Testis (tissue), 3 donors: ENCODE results near the gene TGFBRAP1. TPM values are rescaled to one million over a fixed set of nuclear protein-coding genes. Genes with fewer than 3 reads are reported as not detected.

ENCODE experiments used
- DNase-seq: peaks from one replicate; pipeline ENCODE4 v3.0.0-alpha.2; 2019
- H3K27ac ChIP-seq, 2 donors: fragments of 200-600 bp; sonication (generic); one replicate each; pipeline ENCODE4 v1.5.1; 2019
- H3K27me3 ChIP-seq: fragments of 200-600 bp; sonication (generic); one replicate; pipeline ENCODE4 v1.5.1; 2019
- H3K36me3 ChIP-seq: fragments of 200-600 bp; sonication (generic); one replicate; pipeline ENCODE4 v1.5.1; 2017; ENCODE audit warnings: low read depth; ENCODE audit errors: missing control alignments
- H3K4me1 ChIP-seq: fragments of 200-600 bp; sonication (generic); one replicate; pipeline ENCODE4 v1.5.1; 2019
- H3K4me3 ChIP-seq, 2 donors: fragments of 200-600 bp; sonication (generic); one replicate each; pipeline ENCODE4 v1.5.1; 2017 to 2019
- H3K9me3 ChIP-seq: fragments of 200-600 bp; sonication (generic); one replicate; pipeline ENCODE4 v1.5.1; 2017
- POLR2A ChIP-seq: fragments of 450-650 bp; IDR thresholded peaks from one replicate; pipeline ENCODE4 v1.6.1; 2017; ENCODE audit warnings: antibody characterized with exemption, mild to moderate bottlenecking, moderate library complexity
- WGBS, 2 donors: methylation state at CpG; one replicate each; pipeline ENCODE4 v1.1.5; 2018; 5-methylcytosine and 5-hydroxymethylcytosine counted together
- intact Hi-C: fragments of 100-400 bp; cut with DNase I; formaldehyde crosslinking; loops from one replicate; pipeline ENCODE4 v1.15.1; 2023; ENCODE audit warnings: low total_unique reads
- polyA plus RNA-seq: library from polyadenylated mRNA; stranded (reverse); fragments of 350-450 nt; fragmentation: Illumina TruSeq; extraction: RNeasy Lipid Tissue Mini Kit (QIAGEN cat#74804); gene quantifications from one replicate; pipeline ENCODE4 v1.2.3, GENCODE V29; 2014; ENCODE audit warnings: low read depth, low replicate concordance; ENCODE audit not compliant: insufficient read depth
- total RNA-seq, 2 donors: library from RNA; depleted of rRNA; stranded (reverse); fragments of >200 nt; gene quantifications; one replicate each; pipeline ENCODE4 v1.2.3, GENCODE V29; 2016
- TF ChIP-seq, protein P1 (sequence below), 3 experiments: fragments of 450-650 bp in 2 of 3; fragments of 200-600 bp in 1 of 3; sonication (generic) in 1 of 3; IDR thresholded peaks; one replicate each; pipeline ENCODE4 v1.5.1; 2016 to 2019; ENCODE audit warnings: antibody characterized with exemption in 3 of 3, mild to moderate bottlenecking in 2 of 3, moderate library complexity in 1 of 3

Gene TGFBRAP1
- total and polyA plus RNA-seq, 3 donors from 2014 or later, result 7.3 to 16.3 (median 10.8) TPM

DNA sequence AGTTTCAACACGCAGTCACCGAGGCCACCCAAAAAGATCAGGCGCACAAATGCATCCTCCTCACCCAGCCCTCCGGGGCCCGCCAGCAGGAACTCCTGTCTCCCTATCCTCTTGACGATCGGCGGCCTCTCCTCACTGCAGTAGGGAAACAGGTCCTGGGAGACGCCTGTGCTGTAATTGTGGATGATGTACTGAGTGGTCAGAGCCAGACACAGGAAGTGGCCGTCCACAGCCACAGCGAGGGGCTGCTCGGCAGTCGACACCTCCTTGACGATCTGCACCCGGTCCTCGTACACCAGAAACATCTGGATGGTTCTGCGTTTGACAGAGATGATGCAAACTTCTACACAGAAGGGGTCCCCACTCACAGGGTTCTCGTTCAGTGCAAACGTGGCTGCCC is 22.0 kb downstream of the TGFBRAP1 start:
- no peak overlapping the region for H3K4me3 ChIP-seq
- TF ChIP-seq, protein P1, sequence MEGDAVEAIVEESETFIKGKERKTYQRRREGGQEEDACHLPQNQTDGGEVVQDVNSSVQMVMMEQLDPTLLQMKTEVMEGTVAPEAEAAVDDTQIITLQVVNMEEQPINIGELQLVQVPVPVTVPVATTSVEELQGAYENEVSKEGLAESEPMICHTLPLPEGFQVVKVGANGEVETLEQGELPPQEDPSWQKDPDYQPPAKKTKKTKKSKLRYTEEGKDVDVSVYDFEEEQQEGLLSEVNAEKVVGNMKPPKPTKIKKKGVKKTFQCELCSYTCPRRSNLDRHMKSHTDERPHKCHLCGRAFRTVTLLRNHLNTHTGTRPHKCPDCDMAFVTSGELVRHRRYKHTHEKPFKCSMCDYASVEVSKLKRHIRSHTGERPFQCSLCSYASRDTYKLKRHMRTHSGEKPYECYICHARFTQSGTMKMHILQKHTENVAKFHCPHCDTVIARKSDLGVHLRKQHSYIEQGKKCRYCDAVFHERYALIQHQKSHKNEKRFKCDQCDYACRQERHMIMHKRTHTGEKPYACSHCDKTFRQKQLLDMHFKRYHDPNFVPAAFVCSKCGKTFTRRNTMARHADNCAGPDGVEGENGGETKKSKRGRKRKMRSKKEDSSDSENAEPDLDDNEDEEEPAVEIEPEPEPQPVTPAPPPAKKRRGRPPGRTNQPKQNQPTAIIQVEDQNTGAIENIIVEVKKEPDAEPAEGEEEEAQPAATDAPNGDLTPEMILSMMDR (IDR thresholded peaks at IDR 0.05), result no peak
- no peak for TF ChIP-seq POLR2A
- WGBS, 2 donors, result 86 to 90% methylated on average over 18 to 19 of the region's 19 CpGs

DNA sequence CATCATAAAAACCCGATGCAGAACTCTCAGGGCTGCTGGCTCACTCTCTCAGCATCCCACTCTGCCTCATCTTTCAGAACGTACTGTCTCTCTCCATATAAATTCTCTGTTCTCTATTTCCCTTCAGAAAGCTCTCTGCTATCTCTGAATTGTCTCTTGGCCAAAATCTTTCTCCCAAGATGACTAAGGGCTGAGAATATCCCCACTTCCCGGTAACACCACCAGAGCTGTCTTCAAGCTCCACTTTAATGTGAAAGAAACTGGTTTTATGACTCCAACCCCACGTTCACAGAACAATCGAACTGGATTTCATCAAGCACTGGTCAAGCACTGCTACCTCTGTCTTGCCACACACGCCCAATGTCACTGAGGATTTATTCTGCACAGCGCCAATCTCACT is 22.4 kb downstream of the TGFBRAP1 start:
- no peaks in the 10 kb centered on the region for H3K4me1 ChIP-seq
- intact Hi-C loops, result no loop called here
- H3K27ac ChIP-seq, result no peak overlapping the region
- H3K9me3 ChIP-seq, result no peaks in the 10 kb centered on the region
- no peaks in the 10 kb centered on the region for H3K36me3 ChIP-seq
- no peak for TF ChIP-seq POLR2A
- TF ChIP-seq, protein P1 (IDR thresholded peaks at IDR 0.05), result no peak
- H3K27me3 ChIP-seq, result no peaks in the 10 kb centered on the region
- H3K4me3 ChIP-seq, result no peak overlapping the region
- 75 to 90% methylated on average over 7 of the region's 7 CpGs for WGBS, 2 donors
- no peak for DNase-seq

More for the DNA sequence above, 22.0 kb downstream of the TGFBRAP1 start:
- Histone ChIP-seq H3K27ac (no peak overlapping the region), H3K4me1 (no peaks in the 10 kb centered on the region), H3K27me3 (no peaks in the 10 kb centered on the region), H3K9me3 (no peaks in the 10 kb centered on the region), H3K36me3 (no peaks in the 10 kb centered on the region)
- intact Hi-C loops, result no loop called here
- DNase-seq, result no peak

DNA sequence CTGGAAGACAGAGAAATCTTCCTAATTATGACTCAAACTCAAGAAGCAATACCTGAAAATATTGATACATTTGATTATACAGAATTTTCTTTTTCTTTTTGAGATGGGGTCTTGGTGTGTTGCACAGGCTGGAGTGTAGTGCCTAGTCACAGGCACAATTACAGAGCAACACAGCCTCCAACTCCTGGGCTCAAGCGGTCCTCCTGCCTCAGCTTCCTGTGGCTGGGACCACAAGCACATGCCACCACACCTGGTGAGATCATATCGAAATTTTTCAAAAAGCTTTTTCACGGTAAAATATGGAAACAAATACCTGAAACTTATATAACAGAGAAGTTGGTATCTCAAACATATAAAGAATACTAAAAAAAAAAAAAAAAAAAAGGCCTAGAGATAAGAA is 27.9 kb downstream of the TGFBRAP1 start:
- no peaks in the 10 kb centered on the region for H3K4me1 ChIP-seq
- TF ChIP-seq, protein P1 (IDR thresholded peaks at IDR 0.05), result no peak
- TF ChIP-seq POLR2A, result no peak
- intact Hi-C loops, result no loop called here
- 93 to 96% methylated on average over 3 of the region's 3 CpGs for WGBS, 2 donors
- H3K4me3 ChIP-seq, result no peak overlapping the region
- DNase-seq, result no peak
- no peak overlapping the region for H3K27ac ChIP-seq
- H3K36me3 ChIP-seq, result no peaks in the 10 kb centered on the region
- H3K27me3 ChIP-seq, result no peaks in the 10 kb centered on the region
- no peaks in the 10 kb centered on the region for H3K9me3 ChIP-seq

DNA sequence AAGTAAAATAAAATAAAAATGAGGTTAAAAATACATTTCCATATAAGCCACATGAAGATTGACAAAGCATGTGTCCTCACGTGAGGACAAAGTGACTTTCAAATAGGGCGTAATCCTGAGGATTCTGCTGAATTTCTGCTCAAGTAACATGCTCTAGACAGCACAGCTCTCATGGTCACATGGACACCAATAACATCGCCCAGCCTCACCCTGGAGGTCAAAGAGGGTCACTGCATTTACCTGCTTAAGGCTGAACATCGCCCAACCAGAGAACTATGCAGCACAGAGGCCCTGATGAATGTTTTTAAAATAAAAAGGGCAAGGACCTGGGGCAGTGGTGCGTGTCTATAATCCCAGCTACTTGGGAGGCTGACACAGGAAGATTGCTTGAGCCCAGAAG is 30.2 kb downstream of the TGFBRAP1 start:
- Histone ChIP-seq H3K27ac (no peak overlapping the region), H3K9me3 (no peaks in the 10 kb centered on the region), H3K4me3 (no peak overlapping the region), H3K4me1 (no peaks in the 10 kb centered on the region), H3K36me3 (no peaks in the 10 kb centered on the region), H3K27me3 (no peaks in the 10 kb centered on the region)
- WGBS, 2 donors, result 82 to 90% methylated on average over 5 of the region's 5 CpGs
- DNase-seq, result no peak
- no peak for TF ChIP-seq POLR2A
- TF ChIP-seq, protein P1 (IDR thresholded peaks at IDR 0.05), result no peak
- intact Hi-C loops, result no loop called here

DNA sequence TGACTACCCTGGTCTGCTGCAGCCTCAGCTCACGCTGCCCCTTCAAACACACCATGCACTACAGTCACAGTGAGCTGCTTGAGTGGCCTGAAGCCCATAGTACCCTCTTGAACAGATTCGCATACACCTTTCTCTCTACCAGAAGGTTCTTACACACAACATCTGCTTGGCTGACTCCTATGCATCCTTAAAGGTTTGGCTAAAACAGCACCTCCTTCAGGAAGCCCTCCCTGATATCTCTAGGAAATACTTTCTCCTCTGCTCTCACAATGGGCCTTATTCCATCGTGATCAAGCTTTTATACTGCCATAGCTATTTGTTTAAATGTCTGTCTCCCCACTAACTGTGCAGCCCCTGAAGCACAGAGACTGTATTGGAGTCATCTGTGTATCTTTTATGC is 31.5 kb downstream of the TGFBRAP1 start:
- H3K4me1 ChIP-seq, result no peaks in the 10 kb centered on the region
- TF ChIP-seq POLR2A, result no peak
- 94% methylated on average over 3 of the region's 3 CpGs for WGBS, 2 donors
- no peaks in the 10 kb centered on the region for H3K9me3 ChIP-seq
- no peaks in the 10 kb centered on the region for H3K36me3 ChIP-seq
- intact Hi-C loops, result no loop called here
- H3K27me3 ChIP-seq, result no peaks in the 10 kb centered on the region
- H3K27ac ChIP-seq, result no peak overlapping the region
- DNase-seq, result no peak
- H3K4me3 ChIP-seq, result no peak overlapping the region
